Endodermal cell (in vitro differentiated cells): ENCODE results near the gene HTATSF1. TPM values are rescaled to one million over a fixed set of nuclear protein-coding genes. Genes with fewer than 3 reads are reported as not detected.
A peak's percentile ranks its signal among the peaks of the same experiment; 100 is the strongest.

ENCODE experiments used
- DNase-seq: peaks from one replicate; pipeline ENCODE4 v3.0.0-alpha.2; 2017
- H3K27ac ChIP-seq: 2 replicates; pipeline ENCODE4 v1.5.1; 2013; ENCODE audit warnings: mild to moderate bottlenecking, low read depth, low read length, moderate library complexity
- H3K27me3 ChIP-seq: 2 replicates; pipeline ENCODE4 v1.6.1; 2013; ENCODE audit warnings: mild to moderate bottlenecking, low read length, moderate library complexity; ENCODE audit not compliant: insufficient read depth, control insufficient read depth, poor library complexity, severe bottlenecking
- H3K36me3 ChIP-seq: 2 replicates; pipeline ENCODE4 v1.7.0; 2013; ENCODE audit warnings: mild to moderate bottlenecking, low read length, moderate library complexity; ENCODE audit not compliant: control insufficient read depth, insufficient read depth
- H3K4me1 ChIP-seq: one replicate; pipeline ENCODE4 v1.7.0; 2013; ENCODE audit warnings: low read length; ENCODE audit not compliant: control insufficient read depth, insufficient read depth
- H3K4me3 ChIP-seq: 2 replicates; pipeline ENCODE4 v1.5.1; 2013; ENCODE audit warnings: mild to moderate bottlenecking, low read length, moderate library complexity
- H3K9ac ChIP-seq: 2 replicates; pipeline ENCODE4 v1.6.1; 2013; ENCODE audit warnings: mild to moderate bottlenecking, low read length, moderate library complexity; ENCODE audit not compliant: poor library complexity, severe bottlenecking; ENCODE audit errors: extremely low read depth
- H3K9me3 ChIP-seq: 2 replicates; pipeline ENCODE4 v1.6.1; 2013; ENCODE audit warnings: mild to moderate bottlenecking, low read length, moderate library complexity; ENCODE audit not compliant: control insufficient read depth
- H3K27ac Mint-ChIP-seq: 2 replicates; pipeline ENCODE4 v1.8.0; 2020; ENCODE audit warnings: mixed read lengths
- H3K27me3 Mint-ChIP-seq: 2 replicates; pipeline ENCODE4 v1.8.0; 2021; ENCODE audit warnings: mild to moderate bottlenecking, mixed read lengths; ENCODE audit not compliant: insufficient read depth
- H3K36me3 Mint-ChIP-seq: 2 replicates; pipeline ENCODE4 v1.8.0; 2020; ENCODE audit warnings: low read depth, mixed read lengths
- H3K4me1 Mint-ChIP-seq: 2 replicates; pipeline ENCODE4 v1.8.0; 2020; ENCODE audit warnings: mixed read lengths
- H3K4me3 Mint-ChIP-seq: 2 replicates; pipeline ENCODE4 v1.8.0; 2020; ENCODE audit warnings: mild to moderate bottlenecking, moderate library complexity, mixed read lengths
- H3K9me3 Mint-ChIP-seq: 2 replicates; pipeline ENCODE4 v1.8.0; 2020; ENCODE audit warnings: mild to moderate bottlenecking, mixed read lengths
- CTCF ChIP-seq: fragments of 200-600 bp; sonication (generic); conservative IDR thresholded peaks from 2 replicates; pipeline ENCODE4 v1.5.0; 2021; ENCODE audit warnings: antibody characterized with exemption, mild to moderate bottlenecking
- WGBS, 2 experiments: methylation state at CpG; one replicate each; pipeline versions ENCODE4 v1.1.5 to v1.1.7; 2013; ENCODE audit warnings: missing lambda C conversion rate in 2 of 2, mixed read lengths in 1 of 2; ENCODE audit not compliant: insufficient coverage in 1 of 2, insufficient read length in 1 of 2; 5-methylcytosine and 5-hydroxymethylcytosine counted together
- long read RNA-seq, 4 experiments: library from polyadenylated mRNA in 2 of 4; library from RNA in 1 of 4; library from capped mRNA in 1 of 4; stranded (forward) in 3 of 4; unstranded in 1 of 4; transcript quantifications; one replicate each; pipeline ENCODE4 v2.0.0, GENCODE V29; 2020 to 2021; ENCODE audit warnings: inconsistent platforms in 1 of 4
- polyA plus RNA-seq, 2 experiments: library from polyadenylated mRNA; stranded (reverse); fragments of 50-300 nt; gene quantifications; one replicate each; pipeline ENCODE4 v1.2.3, GENCODE V29; 2013
- total RNA-seq, 2 donors: library from RNA; stranded (reverse); fragmentation: NEBNext Ultra II Directional in 1 of 2; extraction: Animal tissue kit (Norgen Biotek cat#: 25700) in 1 of 2; gene quantifications; 2 replicates in 1 of 2; 3 replicates in 1 of 2; pipeline ENCODE4 v1.2.1, GENCODE V29; 2021

The HTATSF1 gene
- total RNA-seq = 10 to 100 TPM; 61.1 to 75.5 TPM
- 77.6 TPM for polyA plus RNA-seq (2013, experiment 1 of 2)
- 71.5 TPM for polyA plus RNA-seq (2013, experiment 2 of 2)
- long read RNA-seq, experiment 1, partial matches to known transcripts = 2 of 35 reads
- long read RNA-seq, experiment 1, other reads (novel, unspliced or antisense) = 32 of 35 reads
- long read RNA-seq, experiment 2, transcript HTATSF1-204 (10 exons, 3,019 nt) = minor isoform, 90 of 307 reads
- long read RNA-seq, experiment 2, transcript HTATSF1-201 (9 exons, 2,775 nt) = major isoform, 158 of 307 reads
- long read RNA-seq, experiment 2, partial matches to known transcripts = 21 of 307 reads
- long read RNA-seq, experiment 2, other reads (novel, unspliced or antisense) = 38 of 307 reads
- long read RNA-seq, experiment 3, transcript HTATSF1-204 (10 exons, 3,019 nt) = major isoform, 175 of 437 reads
- long read RNA-seq, experiment 3, transcript HTATSF1-201 (9 exons, 2,775 nt) = minor isoform, 122 of 437 reads
- long read RNA-seq, experiment 3, partial matches to known transcripts = 18 of 437 reads
- long read RNA-seq, experiment 3, other reads (novel, unspliced or antisense) = 117 of 437 reads
- long read RNA-seq, experiment 4, transcript HTATSF1-201 (9 exons, 2,775 nt) = major isoform, 53 of 75 reads
- long read RNA-seq, experiment 4, partial matches to known transcripts = 17 of 75 reads
- long read RNA-seq, experiment 4, other reads (novel, unspliced or antisense) = 4 of 75 reads

- Histone ChIP-seq H3K27ac (peak within 1 kb of the TSS; percentile 92), H3K4me3 (peak within 1 kb of the TSS; percentile 91), H3K36me3 (peaks cover 31% of the 10 kb centered on the region), H3K27me3 (no peaks in the 10 kb centered on the region), H3K9me3 (no peaks in the 10 kb centered on the region), H3K9ac (peak within 1 kb of the TSS; percentile 77), H3K4me1 (no peaks in the 10 kb centered on the region)
- Mint-ChIP-seq H3K27ac (peak within 1 kb of the TSS; percentile 96), H3K4me1 (peaks cover 6% of the 10 kb centered on the region), H3K4me3 (peak within 1 kb of the TSS; percentile 83), H3K27me3 (no peaks in the 10 kb centered on the region), H3K36me3 (peaks cover 8% of the 10 kb centered on the region), H3K9me3 (peaks cover 34% of the 10 kb centered on the region)
- no peak for DNase-seq
- 0% methylated on average over 4 to 31 of the region's 35 CpGs for WGBS, 2 experiments
- no peak for TF ChIP-seq CTCF
These were observed at the start of gene HTATSF1 for GRCh38 chrX:136497556-136498052. HTATSF1 (plus strand) TSS chrX:136497592; CDS start chrX:136497685, 93 bp downstream.

- H3K27ac ChIP-seq = no peak overlapping the region
- TF ChIP-seq CTCF = no peak
- H3K4me3 ChIP-seq = no peak overlapping the region
- no peaks in the 10 kb centered on the region for H3K36me3 ChIP-seq
- no peaks in the 10 kb centered on the region for H3K27me3 Mint-ChIP-seq
- no peaks in the 10 kb centered on the region for H3K4me1 ChIP-seq
- no peak for DNase-seq
- peaks cover 2% of the 10 kb centered on the region for H3K36me3 Mint-ChIP-seq
- H3K27ac Mint-ChIP-seq = no peak overlapping the region
- peaks cover 9% of the 10 kb centered on the region for H3K9me3 Mint-ChIP-seq
- no peaks in the 10 kb centered on the region for H3K27me3 ChIP-seq
- no peak overlapping the region for H3K4me3 Mint-ChIP-seq
- no peaks in the 10 kb centered on the region for H3K9me3 ChIP-seq
- no peak overlapping the region for H3K9ac ChIP-seq
- H3K4me1 Mint-ChIP-seq = no peaks in the 10 kb centered on the region
These were observed 49.4 kb upstream of the HTATSF1 start for GRCh38 chrX:136447968-136448367.

- no peak overlapping the region for H3K27ac ChIP-seq
- no peaks in the 10 kb centered on the region for H3K36me3 ChIP-seq
- H3K4me3 Mint-ChIP-seq = no peak overlapping the region
- peaks cover 2% of the 10 kb centered on the region for H3K36me3 Mint-ChIP-seq
- H3K4me1 Mint-ChIP-seq = peaks cover 6% of the 10 kb centered on the region
- peaks cover 20% of the 10 kb centered on the region for H3K9me3 Mint-ChIP-seq
- no peak overlapping the region for H3K4me3 ChIP-seq
- H3K27ac Mint-ChIP-seq = no peak overlapping the region
- H3K27me3 Mint-ChIP-seq = no peaks in the 10 kb centered on the region
- H3K9me3 ChIP-seq = no peaks in the 10 kb centered on the region
- no peaks in the 10 kb centered on the region for H3K27me3 ChIP-seq
- no peaks in the 10 kb centered on the region for H3K4me1 ChIP-seq
- 89 to 92% methylated on average over 2 to 6 of the region's 8 CpGs for WGBS, 2 experiments
- no peak overlapping the region for H3K9ac ChIP-seq
- no peak for TF ChIP-seq CTCF
- DNase-seq = no peak
These were observed 47.2 kb upstream of the HTATSF1 start for GRCh38 chrX:136450050-136450830.
